H1 (cell line): ENCODE data around the gene CACFD1. TPM values are rescaled to one million over a fixed set of nuclear protein-coding genes. Genes with fewer than 3 reads are reported as not detected.

Source experiments
- E2F6 ChIP-seq: IDR thresholded peaks from 2 replicates; pipeline ENCODE4 v1.6.1; 2012; ENCODE audit warnings: inconsistent platforms
- KDM5A ChIP-seq: fragments of 200-600 bp; IDR thresholded peaks from 2 replicates; pipeline ENCODE4 v1.7.1; 2012; ENCODE audit warnings: mild to moderate bottlenecking, low read length, inconsistent platforms, mixed read lengths
- MAX ChIP-seq: IDR thresholded peaks from 2 replicates; pipeline ENCODE4 v1.6.1; 2012; ENCODE audit warnings: inconsistent platforms
- RFX5 ChIP-seq: IDR thresholded peaks from 2 replicates; pipeline ENCODE4 v1.6.1; 2011; ENCODE audit warnings: low read depth, low read length, improper control_type of control experiment, borderline replicate concordance
- polyA plus RNA-seq, 7 experiments: library from polyadenylated mRNA; depleted of rRNA in 3 of 7; stranded (reverse) in 5 of 7; unstranded in 2 of 7; fragments of >200 nt in 5 of 7; fragments of 200-250 nt in 2 of 7; gene quantifications; 1 replicate in 5 of 7; 2 replicates in 1 of 7; 4 replicates in 1 of 7; pipeline versions ENCODE4 v1.2.1 to v1.2.3, GENCODE V29; 2011 to 2013; ENCODE audit warnings: missing spikeins in 2 of 7, mixed read lengths in 2 of 7
- total RNA-seq: library from RNA; stranded (reverse); fragmentation: NEBNext Ultra II Directional; extraction: Animal tissue kit (Norgen Biotek cat#: 25700); gene quantifications from 2 replicates; pipeline ENCODE4 v1.2.1, GENCODE V29; 2021
- TF ChIP-seq, protein P1 (sequence below): fragments of 300-600 bp; sonication (generic); IDR thresholded peaks from 2 replicates; pipeline ENCODE4 v1.7.1; 2012; ENCODE audit warnings: low read length, moderate library complexity, mild to moderate bottlenecking, inconsistent platforms; ENCODE audit not compliant: insufficient replicate concordance

The CACFD1 gene
- total and polyA plus RNA-seq, 2 of the 8 experiments (the other 6 are each of a cell fraction or from before 2014, with no cell fraction given): 13.4 to 15.5 TPM

GRCh38 chr9:133519693-133520092 is 59.9 kb downstream of the CACFD1 start (continued):
- TF ChIP-seq, protein P1, sequence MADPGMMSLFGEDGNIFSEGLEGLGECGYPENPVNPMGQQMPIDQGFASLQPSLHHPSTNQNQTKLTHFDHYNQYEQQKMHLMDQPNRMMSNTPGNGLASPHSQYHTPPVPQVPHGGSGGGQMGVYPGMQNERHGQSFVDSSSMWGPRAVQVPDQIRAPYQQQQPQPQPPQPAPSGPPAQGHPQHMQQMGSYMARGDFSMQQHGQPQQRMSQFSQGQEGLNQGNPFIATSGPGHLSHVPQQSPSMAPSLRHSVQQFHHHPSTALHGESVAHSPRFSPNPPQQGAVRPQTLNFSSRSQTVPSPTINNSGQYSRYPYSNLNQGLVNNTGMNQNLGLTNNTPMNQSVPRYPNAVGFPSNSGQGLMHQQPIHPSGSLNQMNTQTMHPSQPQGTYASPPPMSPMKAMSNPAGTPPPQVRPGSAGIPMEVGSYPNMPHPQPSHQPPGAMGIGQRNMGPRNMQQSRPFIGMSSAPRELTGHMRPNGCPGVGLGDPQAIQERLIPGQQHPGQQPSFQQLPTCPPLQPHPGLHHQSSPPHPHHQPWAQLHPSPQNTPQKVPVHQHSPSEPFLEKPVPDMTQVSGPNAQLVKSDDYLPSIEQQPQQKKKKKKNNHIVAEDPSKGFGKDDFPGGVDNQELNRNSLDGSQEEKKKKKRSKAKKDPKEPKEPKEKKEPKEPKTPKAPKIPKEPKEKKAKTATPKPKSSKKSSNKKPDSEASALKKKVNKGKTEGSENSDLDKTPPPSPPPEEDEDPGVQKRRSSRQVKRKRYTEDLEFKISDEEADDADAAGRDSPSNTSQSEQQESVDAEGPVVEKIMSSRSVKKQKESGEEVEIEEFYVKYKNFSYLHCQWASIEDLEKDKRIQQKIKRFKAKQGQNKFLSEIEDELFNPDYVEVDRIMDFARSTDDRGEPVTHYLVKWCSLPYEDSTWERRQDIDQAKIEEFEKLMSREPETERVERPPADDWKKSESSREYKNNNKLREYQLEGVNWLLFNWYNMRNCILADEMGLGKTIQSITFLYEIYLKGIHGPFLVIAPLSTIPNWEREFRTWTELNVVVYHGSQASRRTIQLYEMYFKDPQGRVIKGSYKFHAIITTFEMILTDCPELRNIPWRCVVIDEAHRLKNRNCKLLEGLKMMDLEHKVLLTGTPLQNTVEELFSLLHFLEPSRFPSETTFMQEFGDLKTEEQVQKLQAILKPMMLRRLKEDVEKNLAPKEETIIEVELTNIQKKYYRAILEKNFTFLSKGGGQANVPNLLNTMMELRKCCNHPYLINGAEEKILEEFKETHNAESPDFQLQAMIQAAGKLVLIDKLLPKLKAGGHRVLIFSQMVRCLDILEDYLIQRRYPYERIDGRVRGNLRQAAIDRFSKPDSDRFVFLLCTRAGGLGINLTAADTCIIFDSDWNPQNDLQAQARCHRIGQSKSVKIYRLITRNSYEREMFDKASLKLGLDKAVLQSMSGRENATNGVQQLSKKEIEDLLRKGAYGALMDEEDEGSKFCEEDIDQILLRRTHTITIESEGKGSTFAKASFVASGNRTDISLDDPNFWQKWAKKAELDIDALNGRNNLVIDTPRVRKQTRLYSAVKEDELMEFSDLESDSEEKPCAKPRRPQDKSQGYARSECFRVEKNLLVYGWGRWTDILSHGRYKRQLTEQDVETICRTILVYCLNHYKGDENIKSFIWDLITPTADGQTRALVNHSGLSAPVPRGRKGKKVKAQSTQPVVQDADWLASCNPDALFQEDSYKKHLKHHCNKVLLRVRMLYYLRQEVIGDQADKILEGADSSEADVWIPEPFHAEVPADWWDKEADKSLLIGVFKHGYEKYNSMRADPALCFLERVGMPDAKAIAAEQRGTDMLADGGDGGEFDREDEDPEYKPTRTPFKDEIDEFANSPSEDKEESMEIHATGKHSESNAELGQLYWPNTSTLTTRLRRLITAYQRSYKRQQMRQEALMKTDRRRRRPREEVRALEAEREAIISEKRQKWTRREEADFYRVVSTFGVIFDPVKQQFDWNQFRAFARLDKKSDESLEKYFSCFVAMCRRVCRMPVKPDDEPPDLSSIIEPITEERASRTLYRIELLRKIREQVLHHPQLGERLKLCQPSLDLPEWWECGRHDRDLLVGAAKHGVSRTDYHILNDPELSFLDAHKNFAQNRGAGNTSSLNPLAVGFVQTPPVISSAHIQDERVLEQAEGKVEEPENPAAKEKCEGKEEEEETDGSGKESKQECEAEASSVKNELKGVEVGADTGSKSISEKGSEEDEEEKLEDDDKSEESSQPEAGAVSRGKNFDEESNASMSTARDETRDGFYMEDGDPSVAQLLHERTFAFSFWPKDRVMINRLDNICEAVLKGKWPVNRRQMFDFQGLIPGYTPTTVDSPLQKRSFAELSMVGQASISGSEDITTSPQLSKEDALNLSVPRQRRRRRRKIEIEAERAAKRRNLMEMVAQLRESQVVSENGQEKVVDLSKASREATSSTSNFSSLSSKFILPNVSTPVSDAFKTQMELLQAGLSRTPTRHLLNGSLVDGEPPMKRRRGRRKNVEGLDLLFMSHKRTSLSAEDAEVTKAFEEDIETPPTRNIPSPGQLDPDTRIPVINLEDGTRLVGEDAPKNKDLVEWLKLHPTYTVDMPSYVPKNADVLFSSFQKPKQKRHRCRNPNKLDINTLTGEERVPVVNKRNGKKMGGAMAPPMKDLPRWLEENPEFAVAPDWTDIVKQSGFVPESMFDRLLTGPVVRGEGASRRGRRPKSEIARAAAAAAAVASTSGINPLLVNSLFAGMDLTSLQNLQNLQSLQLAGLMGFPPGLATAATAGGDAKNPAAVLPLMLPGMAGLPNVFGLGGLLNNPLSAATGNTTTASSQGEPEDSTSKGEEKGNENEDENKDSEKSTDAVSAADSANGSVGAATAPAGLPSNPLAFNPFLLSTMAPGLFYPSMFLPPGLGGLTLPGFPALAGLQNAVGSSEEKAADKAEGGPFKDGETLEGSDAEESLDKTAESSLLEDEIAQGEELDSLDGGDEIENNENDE: no peak
- no peak for TF ChIP-seq E2F6
- no peak for TF ChIP-seq KDM5A
- no peak for TF ChIP-seq RFX5
- no peak for TF ChIP-seq MAX
